Heart right ventricle (tissue), 16 donors: ENCODE results near the gene GNA12. TPM values are rescaled to one million over a fixed set of nuclear protein-coding genes. Genes with fewer than 3 reads are reported as not detected.

Experiments used
- ATAC-seq, 8 donors: fragments of 200-7000 bp; cut with Tn5 transposase; one replicate each; pipeline ENCODE4 v1.9.1; 2020; ENCODE audit warnings: mild to moderate bottlenecking in 8 of 8, moderate library complexity in 8 of 8, moderate number of reproducible peaks in 1 of 8
- DNase-seq, 2 donors: peaks; one replicate each; pipeline ENCODE4 v3.0.0-alpha.2; 2020
- H3K27ac ChIP-seq, 10 donors: fragments of 200-600 bp; sonication (generic) in 2 of 10; one replicate each; pipeline versions ENCODE4 v1.5.0 to v1.8.0; 2020 to 2022; ENCODE audit warnings: mild to moderate bottlenecking in 3 of 10
- H3K27me3 ChIP-seq, 7 donors: fragments of 200-600 bp; one replicate each; pipeline ENCODE4 v1.8.0; 2021 to 2022; ENCODE audit warnings: mild to moderate bottlenecking in 2 of 7
- H3K36me3 ChIP-seq, 9 donors: fragments of 200-600 bp; sonication (generic) in 1 of 9; one replicate each; pipeline versions ENCODE4 v1.5.0 to v1.8.0; 2020 to 2022; ENCODE audit warnings: mild to moderate bottlenecking in 2 of 9
- H3K4me1 ChIP-seq, 9 donors: fragments of 200-600 bp; sonication (generic) in 1 of 9; one replicate each; pipeline versions ENCODE4 v1.5.0 to v1.8.0; 2020 to 2022; ENCODE audit warnings: mild to moderate bottlenecking in 4 of 9
- H3K4me3 ChIP-seq, 10 donors: fragments of 200-600 bp; sonication (generic) in 2 of 10; one replicate each; pipeline versions ENCODE4 v1.5.0 to v1.8.0; 2020 to 2022; ENCODE audit warnings: mild to moderate bottlenecking in 7 of 10, moderate library complexity in 2 of 10
- H3K9me3 ChIP-seq, 11 donors: fragments of 200-600 bp in 10 of 11; sonication (generic) in 2 of 11; one replicate each; pipeline versions ENCODE4 v1.5.0 to v1.8.0; 2013 to 2022; ENCODE audit warnings: mild to moderate bottlenecking in 2 of 11, control low read depth in 1 of 11, moderate library complexity in 1 of 11
- CTCF ChIP-seq, 9 donors: fragments of 200-600 bp; sonication (generic) in 2 of 9; IDR thresholded peaks; one replicate each; pipeline versions ENCODE4 v1.5.0 to v1.8.0; 2021 to 2022; ENCODE audit warnings: antibody characterized with exemption in 9 of 9, mild to moderate bottlenecking in 5 of 9, moderate library complexity in 1 of 9
- whole genome bisulfite sequencing, 2 donors: extraction: QIAGEN DNeasy Blood & Tissue Kit; methylation state at CpG; one replicate each; pipeline ENCODE4 v1.1.7; 2013; ENCODE audit warnings: inconsistent platforms in 1 of 2; 5-methylcytosine and 5-hydroxymethylcytosine counted together
- intact Hi-C, 10 donors: fragments of 100-400 bp; cut with DNase I; formaldehyde crosslinking; loops; one replicate each; pipeline versions ENCODE4 v1.11.1 to v1.14.2; 2022
- polyA plus RNA-seq, 2 donors: library from polyadenylated mRNA; stranded (reverse); fragments of 200-250 nt; gene quantifications; one replicate each; pipeline ENCODE4 v1.2.3, GENCODE V29; 2013
- total RNA-seq, 10 donors: library from RNA; stranded (reverse); fragmentation: NEBNext Ultra II Directional in 3 of 10; extraction: Animal tissue kit (Norgen Biotek cat#: 25700) in 3 of 10; gene quantifications; one replicate each; pipeline versions ENCODE4 v1.2.1 to v1.2.4, GENCODE V29; 2021 to 2023
- donor health status: Arrhythmogenic right ventricular cardiomyopathy.
- donor health status: ischemic (EF 13 %, LVEDD 7.1; RV severe dilation, severe dysfunction).
- donor health status: healthy with polysubstance abuse.
- donor health status: DM: no; HTN: yes; CAD: no.
- donor health status: DM: no; HTN: no; CAD: no.
- donor health status: ischemic (EF 25% LVEDD 6.9; RV normal size, moderate dysfunction).
- donor health status: ischemic (EF 25% LVEDD 5.7; RV mildly dilated, moderate dysfunction).
- donor health status: healthy.
- donor health status: DM: yes; HTN: yes; CAD: no.
- donor health status: Ischemic cardiomyopathy.
- donor health status: ischemic (EF 35%, LVEDD 5.7; RV mildly dilated, moderate dysfunction).
- donor health status: nonischemic (EF 11% LVEDD 7.7; RV severe dilation, severe dysfunction).
- donor health status: DM: yes; HTN: yes; CAD: no.
- donor health status: PGD.
- donor health status: ischemic (EF 29% LVEDD 5.4; RV normal size, mild dysfunction).
- donor health status: nonischemic (EF 23%, LVEDD 6.1; RV moderate dilation, normal function).

The GNA12 gene
- total and polyA plus RNA-seq, 12 donors = 6.4 to 46.4 (median 33.9) TPM

GRCh38 chr7:2713370-2713769, 130.7 kb downstream of the GNA12 start:
- intact Hi-C loops = loop anchor here in 1 of 10 donors (5.0 kb wide), 1 partner anchor 1049 kb away; no protein-coding TSS in a partner anchor
- peak in 7 of 9 donors; percentile 24 to 57 (median 29) for TF ChIP-seq CTCF (IDR thresholded peaks at IDR 0.05)
- peak overlapping the region in 2 of 10 donors; percentile 2 to 49 for H3K27ac ChIP-seq
- peaks cover 0 to 11% (median 0%) of the 10 kb centered on the region in 9 donors for H3K36me3 ChIP-seq
- ATAC-seq (peak; percentile 37 to 70 (median 56)), DNase-seq (peak in 1 of 2 donors; percentile 47)
- peaks cover 0 to 6% (median 0%) of the 10 kb centered on the region in 11 donors for H3K9me3 ChIP-seq
- no peak overlapping the region for H3K4me3 ChIP-seq
- 20 to 31% methylated on average over 13 of the region's 13 CpGs for WGBS, 2 donors
- no peaks in the 10 kb centered on the region for H3K27me3 ChIP-seq
- H3K4me1 ChIP-seq = peaks cover 7 to 67% (median 51%) of the 10 kb centered on the region in 9 donors

- no peak overlapping the region for H3K4me3 ChIP-seq
- no peak overlapping the region for H3K27ac ChIP-seq
- peaks cover 0 to 6% (median 0%) of the 10 kb centered on the region in 11 donors for H3K9me3 ChIP-seq
- peaks cover 3 to 56% (median 40%) of the 10 kb centered on the region in 9 donors for H3K4me1 ChIP-seq
- ATAC-seq (no peak), DNase-seq (no peak)
- intact Hi-C loops = loop anchor here in 1 of 10 donors (5.0 kb wide), 1 partner anchor 1050 kb away; no protein-coding TSS in a partner anchor
- no peak for TF ChIP-seq CTCF (IDR thresholded peaks at IDR 0.05)
- WGBS, 2 donors = 83 to 90% methylated on average over 25 of the region's 25 CpGs
- H3K27me3 ChIP-seq = no peaks in the 10 kb centered on the region
- H3K36me3 ChIP-seq = peaks cover 0 to 4% (median 0%) of the 10 kb centered on the region in 9 donors
Observed at GRCh38 chr7:2711895-2712675, 132.0 kb downstream of the GNA12 start.

- no peak for TF ChIP-seq CTCF (IDR thresholded peaks at IDR 0.05)
- Histone ChIP-seq H3K9me3 (peaks cover 0 to 6% (median 0%) of the 10 kb centered on the region in 11 donors), H3K4me1 (peaks cover 0 to 47% (median 31%) of the 10 kb centered on the region in 9 donors), H3K36me3 (no peaks in the 10 kb centered on the region), H3K27me3 (no peaks in the 10 kb centered on the region), H3K27ac (no peak overlapping the region), H3K4me3 (no peak overlapping the region)
- ATAC-seq (no peak), DNase-seq (no peak)
- WGBS, 2 donors = 57 to 61% methylated on average over 4 of the region's 4 CpGs
- intact Hi-C loops = loop anchor here in 1 of 10 donors (5.0 kb wide), 1 partner anchor 1051 kb away; no protein-coding TSS in a partner anchor
Observed at GRCh38 chr7:2710901-2711551, 133.1 kb downstream of the GNA12 start.

GRCh38 chr7:2710286-2710655, 133.8 kb downstream of the GNA12 start:
- Histone ChIP-seq H3K9me3 (peaks cover 0 to 6% (median 0%) of the 10 kb centered on the region in 11 donors), H3K36me3 (no peaks in the 10 kb centered on the region), H3K27ac (no peak overlapping the region), H3K27me3 (no peaks in the 10 kb centered on the region), H3K4me1 (peaks cover 0 to 40% (median 24%) of the 10 kb centered on the region in 9 donors), H3K4me3 (peak overlapping the region in 2 of 10 donors; percentile 3 to 24)
- ATAC-seq (no peak), DNase-seq (no peak)
- intact Hi-C loops = loop anchor here in 1 of 10 donors (5.0 kb wide), 1 partner anchor 1052 kb away; no protein-coding TSS in a partner anchor
- 80 to 85% methylated on average over 11 of the region's 11 CpGs for WGBS, 2 donors
- TF ChIP-seq CTCF (IDR thresholded peaks at IDR 0.05) = no peak
